Measurements from ENCODE around the gene UHRF2.
"Not testable (repeated sequence)": the region's sequence is repeated elsewhere in the genome, so short reads cannot be mapped to it uniquely, and the experiment has no call there.

The UHRF2 gene

DNA sequence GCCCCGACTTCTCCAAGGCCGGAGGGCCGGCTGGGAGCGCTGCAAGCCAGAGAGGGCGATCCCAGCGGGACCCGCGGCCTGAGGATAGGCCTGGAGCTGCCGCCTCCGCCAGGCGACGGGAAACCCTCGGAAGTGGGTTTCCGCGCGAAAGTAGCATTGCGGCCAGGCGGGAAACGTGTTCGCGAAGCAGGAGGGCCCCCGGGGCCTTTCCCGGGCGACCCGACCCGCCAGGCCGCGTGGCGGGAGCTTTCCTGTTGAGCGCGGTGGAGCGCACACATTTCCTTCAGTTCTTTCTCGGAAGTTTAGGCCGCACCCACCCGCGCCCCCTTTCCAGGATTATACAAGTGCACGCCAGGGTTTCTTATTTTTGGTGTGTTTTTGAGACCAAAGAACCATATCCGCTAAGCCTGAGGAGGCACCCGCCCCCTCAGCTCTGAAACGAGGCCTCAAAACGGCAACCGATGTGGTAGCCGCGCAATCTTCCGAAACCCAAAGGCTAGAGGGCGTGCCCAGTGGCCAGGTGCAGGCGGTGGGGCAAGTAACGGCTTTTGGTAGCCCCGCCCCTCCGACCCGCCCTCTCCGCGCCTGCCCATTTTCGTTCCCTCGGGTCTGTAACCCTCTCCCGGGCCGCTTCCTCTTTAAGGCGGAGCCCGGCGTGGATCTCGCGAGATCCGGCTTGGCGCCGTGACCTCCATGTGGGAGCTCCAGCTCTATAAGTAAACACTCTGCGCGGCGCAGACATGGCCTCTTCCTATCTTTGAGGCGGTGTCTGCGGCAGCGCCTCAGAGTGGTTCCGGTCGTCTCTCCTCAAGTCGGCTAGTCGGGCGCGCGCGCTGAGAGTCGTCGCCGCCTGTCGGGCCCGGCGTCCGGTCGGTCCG, at the start of gene UHRF2:
UHRF2 (plus strand) TSS at position 713 of the 878 bp plus-strand sequence. CDS start 292 bp downstream, outside the sequence.
- ATAC-seq (peak; percentile 89), DNase-seq (peak; percentile 99)
- Mint-ChIP-seq H3K4me1 (peaks cover 36% of the 10 kb centered on the region), H3K27ac (peak within 1 kb of the TSS; percentile 93), H3K9me3 (no peaks in the 10 kb centered on the region), H3K36me3 (ENCODE audit: low read depth) (peaks cover 26% of the 10 kb centered on the region), H3K27me3 (no peaks in the 10 kb centered on the region), H3K4me3 (peak within 1 kb of the TSS; percentile 97)

DNA sequence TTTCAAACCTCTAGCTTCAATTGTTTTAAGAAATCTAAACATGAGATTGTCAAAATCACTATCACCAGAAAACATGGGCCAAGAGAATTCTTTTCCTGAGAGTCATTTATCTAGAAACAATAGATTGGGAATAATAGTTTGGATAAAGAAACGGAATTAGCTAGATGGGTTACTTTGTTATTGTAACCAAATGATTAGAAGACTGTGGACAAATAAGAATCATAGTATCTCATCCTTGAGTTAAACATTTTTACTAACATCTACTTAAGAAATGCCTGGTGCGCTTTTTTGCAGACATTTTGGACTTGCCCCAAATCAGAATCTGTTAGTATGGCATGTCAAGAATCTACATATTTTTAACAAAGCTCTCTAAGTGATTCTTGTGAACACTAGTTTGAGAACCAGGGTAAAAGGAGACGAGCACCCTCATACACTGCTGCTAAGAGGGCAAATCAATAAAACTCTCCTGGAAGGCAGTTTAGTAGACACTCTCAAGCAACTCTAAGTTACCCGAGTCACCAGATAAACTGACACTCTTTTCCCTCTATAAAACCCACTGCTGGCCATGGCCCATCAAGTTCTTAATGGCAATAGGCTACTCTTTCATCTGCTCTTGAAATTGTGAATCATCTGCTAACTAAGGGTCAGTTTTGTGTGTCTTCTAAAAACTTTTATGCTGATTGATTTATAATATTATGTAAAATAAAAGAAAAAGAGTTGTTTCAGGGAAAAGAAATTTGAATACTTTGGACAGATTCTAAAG, 45.7 kb upstream of the UHRF2 start:
- no peak for ATAC-seq
- H3K27me3 Mint-ChIP-seq: no peaks in the 10 kb centered on the region
- no peaks in the 10 kb centered on the region for H3K36me3 Mint-ChIP-seq (ENCODE audit: low read depth)

GRCh38 chr9:6368831-6369230, 44.2 kb upstream of the UHRF2 start:
- no peaks in the 10 kb centered on the region for H3K36me3 Mint-ChIP-seq (ENCODE audit: low read depth)
- no peak overlapping the region for H3K27ac Mint-ChIP-seq
- DNase-seq (no peak), ATAC-seq (no peak)
- no peaks in the 10 kb centered on the region for H3K27me3 Mint-ChIP-seq
- H3K4me3 Mint-ChIP-seq: no peak overlapping the region
- H3K4me1 Mint-ChIP-seq: no peaks in the 10 kb centered on the region
- peaks cover 6% of the 10 kb centered on the region for H3K9me3 Mint-ChIP-seq

More for the DNA sequence above, 45.7 kb upstream of the UHRF2 start:
- Mint-ChIP-seq H3K4me3 (no peak overlapping the region), H3K9me3 (peaks cover 6% of the 10 kb centered on the region), H3K4me1 (no peaks in the 10 kb centered on the region), H3K27ac (no peak overlapping the region)
- DNase-seq: no peak

DNA sequence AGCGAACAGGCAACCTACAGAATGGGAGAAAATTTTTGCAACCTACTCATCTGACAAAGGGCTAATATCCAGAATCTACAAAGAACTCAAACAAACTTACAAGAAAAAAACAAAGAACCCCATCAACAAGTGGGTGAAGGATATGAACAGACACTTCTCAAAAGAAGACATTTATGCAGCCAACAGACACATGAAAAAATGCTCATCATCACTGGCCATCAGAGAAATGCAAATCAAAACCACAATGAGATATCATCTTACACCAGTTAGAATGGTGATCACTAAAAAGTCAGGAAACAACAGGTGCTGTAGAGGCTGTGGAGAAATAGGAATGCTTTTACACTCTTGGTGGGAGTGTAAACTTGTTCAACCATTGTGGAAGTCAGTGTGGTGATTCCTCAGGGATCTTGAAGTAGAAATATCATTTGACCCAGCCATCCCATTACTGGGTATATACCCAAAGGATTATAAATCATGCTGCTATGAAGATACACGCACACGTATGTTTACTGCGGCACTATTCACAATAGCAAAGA, 31.5 kb upstream of the UHRF2 start:
- H3K36me3 Mint-ChIP-seq (ENCODE audit: low read depth); H3K27ac Mint-ChIP-seq; H3K27me3 Mint-ChIP-seq; H3K4me3 Mint-ChIP-seq; H3K4me1 Mint-ChIP-seq; DNase-seq; ATAC-seq: not testable (repeated sequence)
- peaks cover 10% of the 10 kb centered on the region for H3K9me3 Mint-ChIP-seq

DNA sequence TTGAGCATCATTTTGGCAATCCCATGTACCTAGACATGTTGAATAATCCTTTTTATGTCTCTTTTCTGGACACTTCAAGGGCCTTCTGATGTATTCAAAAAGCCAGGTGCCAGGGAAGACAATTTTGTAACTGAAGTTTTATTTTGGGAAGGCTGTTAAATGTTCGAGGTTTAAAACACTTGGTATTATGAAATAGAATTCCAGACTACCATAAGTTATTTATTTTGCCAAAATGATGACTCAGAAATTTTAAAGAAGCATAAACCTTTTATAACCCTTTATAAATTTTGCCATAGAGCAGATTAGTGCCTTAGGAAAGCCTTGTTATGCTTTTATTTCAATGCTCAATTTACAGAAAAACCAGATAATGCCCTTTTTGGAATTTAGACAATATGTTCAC, 30.3 kb upstream of the UHRF2 start:
- DNase-seq (no peak), ATAC-seq (no peak)
- Mint-ChIP-seq H3K4me3 (no peak overlapping the region), H3K27ac (no peak overlapping the region), H3K9me3 (peaks cover 12% of the 10 kb centered on the region), H3K4me1 (peaks cover 2% of the 10 kb centered on the region), H3K27me3 (peaks cover 2% of the 10 kb centered on the region), H3K36me3 (ENCODE audit: low read depth) (no peaks in the 10 kb centered on the region)

- DNase-seq (no peak), ATAC-seq (no peak)
- H3K27me3 Mint-ChIP-seq: no peaks in the 10 kb centered on the region
- H3K9me3 Mint-ChIP-seq: peaks cover 12% of the 10 kb centered on the region
- H3K4me1 Mint-ChIP-seq: peaks cover 2% of the 10 kb centered on the region
- H3K36me3 Mint-ChIP-seq (ENCODE audit: low read depth): no peaks in the 10 kb centered on the region
- H3K4me3 Mint-ChIP-seq: no peak overlapping the region
- no peak overlapping the region for H3K27ac Mint-ChIP-seq
Measured at GRCh38 chr9:6383551-6384225, 29.3 kb upstream of the UHRF2 start.

GRCh38 chr9:6384732-6385131, 28.3 kb upstream of the UHRF2 start:
- H3K36me3 Mint-ChIP-seq (ENCODE audit: low read depth): no peaks in the 10 kb centered on the region
- H3K27ac Mint-ChIP-seq: no peak overlapping the region
- H3K4me3 Mint-ChIP-seq: no peak overlapping the region

GRCh38 chr9:6399071-6399470, 13.9 kb upstream of the UHRF2 start:
- no peaks in the 10 kb centered on the region for H3K4me1 Mint-ChIP-seq
- no peaks in the 10 kb centered on the region for H3K36me3 Mint-ChIP-seq (ENCODE audit: low read depth)
- no peaks in the 10 kb centered on the region for H3K9me3 Mint-ChIP-seq
- DNase-seq (no peak), ATAC-seq (no peak)
- H3K27me3 Mint-ChIP-seq: no peaks in the 10 kb centered on the region
- H3K4me3 Mint-ChIP-seq: no peak overlapping the region
- H3K27ac Mint-ChIP-seq: no peak overlapping the region

More at GRCh38 chr9:6384732-6385131, 28.3 kb upstream of the UHRF2 start:
- Mint-ChIP-seq H3K4me1 (peaks cover 2% of the 10 kb centered on the region), H3K27me3 (no peaks in the 10 kb centered on the region), H3K9me3 (peaks cover 12% of the 10 kb centered on the region)
- DNase-seq (no peak), ATAC-seq (no peak)

GRCh38 chr9:6405371-6405770, 7.6 kb upstream of the UHRF2 start:
- H3K4me3 Mint-ChIP-seq: no peak overlapping the region
- H3K4me1 Mint-ChIP-seq: no peaks in the 10 kb centered on the region
- ATAC-seq (no peak), DNase-seq (no peak)
- no peaks in the 10 kb centered on the region for H3K27me3 Mint-ChIP-seq
- no peaks in the 10 kb centered on the region for H3K36me3 Mint-ChIP-seq (ENCODE audit: low read depth)
- H3K27ac Mint-ChIP-seq: no peak overlapping the region
- no peaks in the 10 kb centered on the region for H3K9me3 Mint-ChIP-seq

GRCh38 chr9:6407778-6408177, 5.2 kb upstream of the UHRF2 start:
- Mint-ChIP-seq H3K4me1 (peaks cover 7% of the 10 kb centered on the region), H3K36me3 (ENCODE audit: low read depth) (no peaks in the 10 kb centered on the region), H3K9me3 (no peaks in the 10 kb centered on the region), H3K27me3 (no peaks in the 10 kb centered on the region), H3K27ac (no peak overlapping the region), H3K4me3 (no peak overlapping the region)
- no peak for ATAC-seq
- DNase-seq: no peak

GRCh38 chr9:6408320-6408719, 4.7 kb upstream of the UHRF2 start:
- DNase-seq (no peak), ATAC-seq (no peak)
- Mint-ChIP-seq H3K27me3 (no peaks in the 10 kb centered on the region), H3K27ac (no peak overlapping the region), H3K9me3 (no peaks in the 10 kb centered on the region), H3K4me1 (peaks cover 7% of the 10 kb centered on the region), H3K4me3 (no peak overlapping the region), H3K36me3 (ENCODE audit: low read depth) (no peaks in the 10 kb centered on the region)

- Mint-ChIP-seq H3K36me3 (ENCODE audit: low read depth) (peaks cover 6% of the 10 kb centered on the region), H3K9me3 (no peaks in the 10 kb centered on the region), H3K4me3 (no peak overlapping the region), H3K27me3 (no peaks in the 10 kb centered on the region), H3K27ac (no peak overlapping the region), H3K4me1 (peaks cover 13% of the 10 kb centered on the region)
- ATAC-seq: no peak
- DNase-seq: no peak
Measured at GRCh38 chr9:6409811-6410210, 3.2 kb upstream of the UHRF2 start.

GRCh38 chr9:6410633-6411032, 2.4 kb upstream of the UHRF2 start:
- peaks cover 14% of the 10 kb centered on the region for H3K36me3 Mint-ChIP-seq (ENCODE audit: low read depth)
- H3K9me3 Mint-ChIP-seq: no peaks in the 10 kb centered on the region
- no peaks in the 10 kb centered on the region for H3K27me3 Mint-ChIP-seq
- no peak for ATAC-seq
- H3K27ac Mint-ChIP-seq: no peak overlapping the region
- DNase-seq: no peak
- peaks cover 21% of the 10 kb centered on the region for H3K4me1 Mint-ChIP-seq
- no peak overlapping the region for H3K4me3 Mint-ChIP-seq
